Erythroblast (primary cell): ENCODE results near the gene STK24.

Source experiments
- GATA1 ChIP-seq: IDR thresholded peaks from 2 replicates; pipeline ENCODE4 v1.6.1; 2011; ENCODE audit warnings: low read depth, mild to moderate bottlenecking, control low read depth, low read length, moderate library complexity
- POLR2A ChIP-seq: IDR thresholded peaks from 2 replicates; pipeline ENCODE4 v1.6.1; 2011; ENCODE audit warnings: mild to moderate bottlenecking, low read length

DNA sequence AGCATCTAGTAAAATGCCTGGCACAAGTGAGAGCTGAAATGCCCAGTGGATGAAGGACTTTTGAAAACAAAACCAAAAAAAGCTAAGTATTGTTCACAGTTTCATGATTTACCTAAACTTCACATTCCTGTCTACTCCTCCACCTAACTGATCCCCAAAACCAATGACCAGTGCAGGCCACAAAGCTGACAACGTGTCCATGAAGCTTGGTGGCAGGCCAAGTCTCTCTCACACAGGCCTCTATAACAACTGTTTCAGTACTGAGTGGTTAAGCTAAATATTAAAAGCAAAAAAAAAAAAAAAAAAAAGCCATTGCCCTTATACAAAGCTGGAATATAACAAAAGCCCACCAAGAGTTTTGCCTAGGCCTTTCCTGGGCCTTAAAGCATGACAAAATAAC is 36.4 kb downstream of the STK24 start:
- no peak for TF ChIP-seq POLR2A
- no peak for TF ChIP-seq GATA1
